ENCODE data around the gene RET. TPM values are rescaled to one million over a fixed set of nuclear protein-coding genes. Genes with fewer than 3 reads are reported as not detected.

The RET gene
- total RNA-seq, 4 donors from 2014 or later: 0.79 to 1.3 (median 0.96) TPM

- TF ChIP-seq CTCF (IDR thresholded peaks at IDR 0.05): no peak
- no peak for ATAC-seq (ENCODE audit: low FRiP score)
- DNase-seq (ENCODE audit: low spot score): no peak
Observed at GRCh38 chr10:43117031-43117776, 40.3 kb downstream of the RET start.

GRCh38 chr10:43117777-43118583, 41.1 kb downstream of the RET start:
- no peak for TF ChIP-seq CTCF (IDR thresholded peaks at IDR 0.05)
- no peak for ATAC-seq (ENCODE audit: low FRiP score)
- DNase-seq (ENCODE audit: low spot score): no peak

- DNase-seq (ENCODE audit: low spot score) (no peak), ATAC-seq (ENCODE audit: low FRiP score) (no peak)
- TF ChIP-seq CTCF (IDR thresholded peaks at IDR 0.05): no peak
Observed at GRCh38 chr10:43118631-43119415, 42.0 kb downstream of the RET start.

GRCh38 chr10:43119416-43120115, 42.7 kb downstream of the RET start:
- ATAC-seq (ENCODE audit: low FRiP score) (no peak), DNase-seq (ENCODE audit: low spot score) (no peak)
- no peak for TF ChIP-seq CTCF (IDR thresholded peaks at IDR 0.05)

- no peak for ATAC-seq (ENCODE audit: low FRiP score)
- no peak for TF ChIP-seq CTCF (IDR thresholded peaks at IDR 0.05)
- DNase-seq (ENCODE audit: low spot score): no peak
Observed at GRCh38 chr10:43120116-43120928, 43.5 kb downstream of the RET start.

- DNase-seq (ENCODE audit: low spot score): no peak
- TF ChIP-seq CTCF (IDR thresholded peaks at IDR 0.05): no peak
- ATAC-seq (ENCODE audit: low FRiP score): no peak
Observed at GRCh38 chr10:43120929-43121314, 44.1 kb downstream of the RET start.
